ENCODE results near the gene MRPL36.

Gene MRPL36

DNA sequence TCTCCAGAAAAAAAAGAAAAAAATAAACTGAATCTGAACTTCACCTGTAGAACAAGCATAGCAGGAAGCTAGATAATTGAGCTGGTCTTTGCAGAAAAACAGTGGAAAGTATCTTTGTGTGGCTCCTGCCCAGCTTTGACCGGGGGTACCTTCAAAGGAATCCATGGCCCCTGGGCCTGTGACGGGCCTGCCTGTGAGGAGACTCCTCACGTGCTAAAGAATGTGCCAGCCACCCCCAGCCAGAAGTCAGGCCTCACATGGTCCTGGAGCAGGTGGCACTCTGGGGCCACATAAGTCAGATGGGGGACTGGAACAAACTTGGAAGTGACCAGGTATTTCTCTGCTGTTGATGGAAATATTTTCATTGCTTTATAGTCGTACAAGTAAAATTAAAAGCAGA lies 5.7 kb upstream of the MRPL36 start:
- H3K9ac ChIP-seq (ENCODE audit: low read length): no peak overlapping the region
- peaks cover 7% of the 10 kb centered on the region for H3K79me1 ChIP-seq (ENCODE audit: low read length)
- no peak for DNase-seq
- H3K14ac ChIP-seq (ENCODE audit: low read length): no peak overlapping the region
- H4K12ac ChIP-seq (ENCODE audit: low read depth, low read length): no peak overlapping the region
- no peak overlapping the region for H2AFZ ChIP-seq (ENCODE audit: insufficient read depth, low read length, poor library complexity)
- H2AK5ac ChIP-seq (ENCODE audit: low read length): no peak overlapping the region
- H3K36me3 ChIP-seq (ENCODE audit: control insufficient read depth in 1 of 2, insufficient read depth in 2 of 2, low read length in 2 of 2): peaks cover 52 to 64% of the 10 kb centered on the region in 2 experiments
- H3K27ac ChIP-seq (ENCODE audit: low read depth, low read length): no peak overlapping the region
- no peak overlapping the region for H3K18ac ChIP-seq (ENCODE audit: low read length)
- H2BK12ac ChIP-seq (ENCODE audit: low read length): no peak overlapping the region
- H3K9me3 ChIP-seq (ENCODE audit: insufficient read depth, low read depth, low read length): peaks cover 4% of the 10 kb centered on the region
- no peak overlapping the region for H4K91ac ChIP-seq (ENCODE audit: low read depth, low read length)
- H3K4me3 ChIP-seq (ENCODE audit: low read depth, low read length): no peak overlapping the region
- H3K23ac ChIP-seq (ENCODE audit: low read length): no peak overlapping the region
- WGBS (ENCODE audit: extremely low coverage, insufficient coverage, insufficient read length): no CpG with 5 or more reads among the region's 4 CpGs
- H3K79me2 ChIP-seq (ENCODE audit: control insufficient read depth, insufficient read depth, low read length, poor library complexity): peaks cover 6% of the 10 kb centered on the region
- no peak overlapping the region for H3K4ac ChIP-seq (ENCODE audit: low read depth, low read length)
- H3K4me1 ChIP-seq (ENCODE audit: control insufficient read depth in 1 of 2, insufficient read depth in 2 of 2, low read length in 2 of 2): peaks cover 4% of the 10 kb centered on the region in 2 experiments
- H2BK5ac ChIP-seq (ENCODE audit: low read depth, low read length, poor library complexity): no peak overlapping the region
- no peak overlapping the region for H3K4me2 ChIP-seq (ENCODE audit: low read length)
- no peak overlapping the region for H2BK120ac ChIP-seq (ENCODE audit: insufficient read depth, low read length, poor library complexity)
- no peak overlapping the region for H4K8ac ChIP-seq (ENCODE audit: low read depth, low read length)
- H3K27me3 ChIP-seq (ENCODE audit: insufficient read depth, low read length): no peaks in the 10 kb centered on the region

GRCh38 chr5:1804001-1804690 lies 4.5 kb upstream of the MRPL36 start:
- Histone ChIP-seq H2AFZ (ENCODE audit: insufficient read depth, low read length, poor library complexity) (no peak overlapping the region), H2BK120ac (ENCODE audit: insufficient read depth, low read length, poor library complexity) (no peak overlapping the region), H2BK12ac (ENCODE audit: low read length) (no peak overlapping the region), H3K27me3 (ENCODE audit: insufficient read depth, low read length) (no peaks in the 10 kb centered on the region), H3K79me1 (ENCODE audit: low read length) (peaks cover 14% of the 10 kb centered on the region), H3K27ac (ENCODE audit: low read depth, low read length) (no peak overlapping the region), H3K4me3 (ENCODE audit: low read depth, low read length) (no peak overlapping the region), H3K79me2 (ENCODE audit: control insufficient read depth, insufficient read depth, low read length, poor library complexity) (peaks cover 9% of the 10 kb centered on the region), H2BK5ac (ENCODE audit: low read depth, low read length, poor library complexity) (no peak overlapping the region), H3K9ac (ENCODE audit: low read length) (no peak overlapping the region), H2AK5ac (ENCODE audit: low read length) (no peak overlapping the region), H3K4ac (ENCODE audit: low read depth, low read length) (no peak overlapping the region), H3K23ac (ENCODE audit: low read length) (no peak overlapping the region), H3K4me1 (ENCODE audit: control insufficient read depth in 1 of 2, insufficient read depth in 2 of 2, low read length in 2 of 2) (peaks cover 4 to 5% of the 10 kb centered on the region in 2 experiments), H3K18ac (ENCODE audit: low read length) (no peak overlapping the region), H3K9me3 (ENCODE audit: insufficient read depth, low read depth, low read length) (peaks cover 4% of the 10 kb centered on the region), H4K8ac (ENCODE audit: low read depth, low read length) (no peak overlapping the region), H4K12ac (ENCODE audit: low read depth, low read length) (no peak overlapping the region), H3K36me3 (ENCODE audit: control insufficient read depth in 1 of 2, insufficient read depth in 2 of 2, low read length in 2 of 2) (peaks cover 42 to 52% of the 10 kb centered on the region in 2 experiments), H3K4me2 (ENCODE audit: low read length) (no peak overlapping the region), H4K91ac (ENCODE audit: low read depth, low read length) (no peak overlapping the region), H3K14ac (ENCODE audit: low read length) (no peak overlapping the region)
- DNase-seq: no peak
- no CpG with 5 or more reads among the region's 15 CpGs for WGBS (ENCODE audit: extremely low coverage, insufficient coverage, insufficient read length)

GRCh38 chr5:1803192-1803591 lies 3.6 kb upstream of the MRPL36 start:
- Histone ChIP-seq H3K4me3 (ENCODE audit: low read depth, low read length) (no peak overlapping the region), H2BK5ac (ENCODE audit: low read depth, low read length, poor library complexity) (no peak overlapping the region), H2BK120ac (ENCODE audit: insufficient read depth, low read length, poor library complexity) (no peak overlapping the region), H3K79me2 (ENCODE audit: control insufficient read depth, insufficient read depth, low read length, poor library complexity) (peaks cover 10% of the 10 kb centered on the region), H4K12ac (ENCODE audit: low read depth, low read length) (no peak overlapping the region), H3K9ac (ENCODE audit: low read length) (no peak overlapping the region), H3K4me1 (ENCODE audit: control insufficient read depth in 1 of 2, insufficient read depth in 2 of 2, low read length in 2 of 2) (peaks cover 7 to 8% of the 10 kb centered on the region in 2 experiments), H3K4me2 (ENCODE audit: low read length) (no peak overlapping the region), H4K8ac (ENCODE audit: low read depth, low read length) (no peak overlapping the region), H2AK5ac (ENCODE audit: low read length) (no peak overlapping the region), H3K9me3 (ENCODE audit: insufficient read depth, low read depth, low read length) (peaks cover 4% of the 10 kb centered on the region), H3K23ac (ENCODE audit: low read length) (no peak overlapping the region), H3K27me3 (ENCODE audit: insufficient read depth, low read length) (no peaks in the 10 kb centered on the region), H4K91ac (ENCODE audit: low read depth, low read length) (no peak overlapping the region), H3K27ac (ENCODE audit: low read depth, low read length) (no peak overlapping the region), H2BK12ac (ENCODE audit: low read length) (no peak overlapping the region), H3K4ac (ENCODE audit: low read depth, low read length) (no peak overlapping the region), H3K18ac (ENCODE audit: low read length) (no peak overlapping the region), H3K79me1 (ENCODE audit: low read length) (peaks cover 14% of the 10 kb centered on the region), H3K36me3 (ENCODE audit: control insufficient read depth in 1 of 2, insufficient read depth in 2 of 2, low read length in 2 of 2) (peaks cover 44 to 51% of the 10 kb centered on the region in 2 experiments), H2AFZ (ENCODE audit: insufficient read depth, low read length, poor library complexity) (no peak overlapping the region), H3K14ac (ENCODE audit: low read length) (no peak overlapping the region)
- DNase-seq: no peak
- no CpG with 5 or more reads among the region's 1 CpG for WGBS (ENCODE audit: extremely low coverage, insufficient coverage, insufficient read length)

- peak in 1 of 2 donors; percentile 11 for DNase-seq
- Histone ChIP-seq H4K12ac (ENCODE audit: low read depth, low read length) (no peak overlapping the region), H3K36me3 (ENCODE audit: control insufficient read depth in 1 of 2, insufficient read depth in 2 of 2, low read length in 2 of 2) (peaks cover 46 to 52% of the 10 kb centered on the region in 2 experiments), H2BK5ac (ENCODE audit: low read depth, low read length, poor library complexity) (no peak overlapping the region), H3K23ac (ENCODE audit: low read length) (no peak overlapping the region), H2AK5ac (ENCODE audit: low read length) (no peak overlapping the region), H3K79me1 (ENCODE audit: low read length) (peaks cover 14% of the 10 kb centered on the region), H4K91ac (ENCODE audit: low read depth, low read length) (no peak overlapping the region), H3K27ac (ENCODE audit: low read depth, low read length) (no peak overlapping the region), H3K9ac (ENCODE audit: low read length) (no peak overlapping the region), H3K4me2 (ENCODE audit: low read length) (peak overlapping the region; percentile 77), H4K8ac (ENCODE audit: low read depth, low read length) (no peak overlapping the region), H3K18ac (ENCODE audit: low read length) (no peak overlapping the region), H2BK12ac (ENCODE audit: low read length) (no peak overlapping the region), H3K14ac (ENCODE audit: low read length) (no peak overlapping the region), H3K4me3 (ENCODE audit: low read depth, low read length) (no peak overlapping the region), H2AFZ (ENCODE audit: insufficient read depth, low read length, poor library complexity) (no peak overlapping the region), H3K79me2 (ENCODE audit: control insufficient read depth, insufficient read depth, low read length, poor library complexity) (peaks cover 10% of the 10 kb centered on the region), H3K4ac (ENCODE audit: low read depth, low read length) (peak overlapping the region; percentile 28), H2BK120ac (ENCODE audit: insufficient read depth, low read length, poor library complexity) (no peak overlapping the region), H3K27me3 (ENCODE audit: insufficient read depth, low read length) (no peaks in the 10 kb centered on the region), H3K4me1 (ENCODE audit: control insufficient read depth in 1 of 2, insufficient read depth in 2 of 2, low read length in 2 of 2) (peaks cover 3 to 8% of the 10 kb centered on the region in 2 experiments), H3K9me3 (ENCODE audit: insufficient read depth, low read depth, low read length) (peaks cover 2% of the 10 kb centered on the region)
- no CpG with 5 or more reads among the region's 7 CpGs for WGBS (ENCODE audit: extremely low coverage, insufficient coverage, insufficient read length)
These were observed 2.3 kb upstream of the MRPL36 start for GRCh38 chr5:1801967-1802295.

All from trophoblast cell (in vitro differentiated cells and primary cell).